Myocyte (in vitro differentiated cells): Measurements from ENCODE around the gene CIART. TPM values are rescaled to one million over a fixed set of nuclear protein-coding genes. Genes with fewer than 3 reads are reported as not detected.

Source experiments
- DNase-seq: peaks from one replicate; pipeline ENCODE4 v3.0.0-alpha.2; 2012; ENCODE audit warnings: low read depth
- total RNA-seq: library from RNA; depleted of rRNA; stranded (reverse); fragments of >200 nt; gene quantifications from 2 replicates; pipeline ENCODE4 v1.2.3, GENCODE V29; 2014

CIART gene
- total RNA-seq, 1 donor from 2014 or later = 2.0 TPM

DNA sequence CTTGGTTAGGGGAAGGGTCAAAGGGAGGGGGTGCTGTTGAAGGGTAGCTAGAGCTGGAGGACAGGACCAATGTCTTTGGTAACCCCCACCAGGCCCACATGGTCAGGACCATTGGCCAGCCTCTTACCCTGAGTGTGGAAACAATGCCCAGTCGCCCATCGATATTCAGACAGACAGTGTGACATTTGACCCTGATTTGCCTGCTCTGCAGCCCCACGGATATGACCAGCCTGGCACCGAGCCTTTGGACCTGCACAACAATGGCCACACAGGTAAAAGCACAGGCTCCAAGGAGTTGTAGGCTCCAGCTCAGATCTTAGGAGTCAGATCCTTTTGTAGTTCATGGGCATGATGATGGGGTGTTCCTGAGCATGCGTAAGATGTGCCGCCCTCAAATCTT, 21.0 kb upstream of the CIART start:
- no peak for DNase-seq

DNA sequence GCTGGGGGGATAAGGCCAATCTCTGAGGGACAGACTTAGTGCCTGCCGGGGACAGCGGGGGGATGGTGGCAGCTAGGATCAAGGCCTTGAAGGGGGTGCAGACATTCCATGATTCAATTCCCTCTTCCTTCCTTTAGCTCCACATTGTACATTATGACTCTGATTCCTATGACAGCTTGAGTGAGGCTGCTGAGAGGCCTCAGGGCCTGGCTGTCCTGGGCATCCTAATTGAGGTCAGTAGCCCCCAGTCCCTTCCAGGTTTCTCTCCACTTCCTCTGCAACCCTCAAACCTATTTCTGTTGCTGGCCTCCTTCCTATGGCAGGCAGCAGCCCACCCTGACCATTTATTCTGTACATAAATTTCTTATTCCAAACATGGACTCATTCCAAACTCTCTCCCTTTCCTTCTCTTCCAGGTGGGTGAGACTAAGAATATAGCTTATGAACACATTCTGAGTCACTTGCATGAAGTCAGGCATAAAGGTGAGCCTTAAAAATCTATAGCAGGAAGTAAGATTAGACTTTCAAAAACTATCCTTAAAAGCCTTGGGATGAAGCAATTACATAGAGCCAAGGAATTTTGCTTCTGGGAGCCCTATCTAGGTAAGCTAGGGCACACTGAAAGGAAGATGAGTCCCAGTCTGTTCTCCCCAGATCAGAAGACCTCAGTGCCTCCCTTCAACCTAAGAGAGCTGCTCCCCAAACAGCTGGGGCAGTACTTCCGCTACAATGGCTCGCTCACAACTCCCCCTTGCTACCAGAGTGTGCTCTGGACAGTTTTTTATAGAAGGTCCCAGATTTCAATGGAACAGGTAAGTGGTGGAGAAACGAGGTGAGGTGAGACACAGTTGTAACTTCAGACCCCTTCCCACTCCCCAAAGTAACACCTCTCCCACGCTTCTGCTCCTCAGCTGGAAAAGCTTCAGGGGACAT, 19.7 kb upstream of the CIART start:
- no peak for DNase-seq

DNA sequence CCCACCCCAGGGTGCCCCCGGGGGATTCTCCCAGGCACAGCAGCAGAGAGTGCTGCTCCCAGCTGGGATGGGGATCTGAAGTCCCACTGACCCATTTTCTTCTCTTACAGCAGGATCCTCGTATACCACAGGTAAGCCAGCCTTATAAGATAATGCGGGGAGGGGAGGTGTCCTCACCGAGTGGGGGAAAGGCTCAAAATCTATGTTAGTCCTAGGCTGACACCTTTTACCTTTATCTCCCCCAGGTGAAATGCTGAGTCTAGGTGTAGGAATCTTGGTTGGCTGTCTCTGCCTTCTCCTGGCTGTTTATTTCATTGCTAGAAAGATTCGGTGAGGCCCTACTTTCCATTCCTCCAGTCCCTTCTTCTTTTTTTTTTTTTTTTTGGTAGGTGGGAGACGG, 18.8 kb upstream of the CIART start:
- DNase-seq = no peak

DNA sequence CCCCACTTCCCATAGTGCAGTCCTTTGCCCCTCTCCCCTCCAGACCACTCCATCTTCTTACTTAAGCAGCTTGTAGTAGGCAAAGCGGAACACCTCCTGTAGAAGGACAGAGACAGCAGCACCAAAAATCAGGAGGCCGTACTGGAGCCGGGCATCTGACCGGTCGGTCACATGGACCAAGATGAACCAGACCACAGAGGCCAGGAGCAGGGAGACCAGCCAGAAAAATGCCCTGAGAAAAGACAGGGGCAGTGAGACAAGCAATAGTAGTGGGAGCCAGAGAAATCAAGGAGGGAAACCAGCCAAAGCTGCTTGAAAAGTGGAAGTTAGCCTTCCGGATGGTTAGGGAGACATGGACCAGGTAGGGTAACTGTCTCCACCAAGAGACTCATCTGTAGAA, 14.5 kb upstream of the CIART start:
- no peak for DNase-seq

DNA sequence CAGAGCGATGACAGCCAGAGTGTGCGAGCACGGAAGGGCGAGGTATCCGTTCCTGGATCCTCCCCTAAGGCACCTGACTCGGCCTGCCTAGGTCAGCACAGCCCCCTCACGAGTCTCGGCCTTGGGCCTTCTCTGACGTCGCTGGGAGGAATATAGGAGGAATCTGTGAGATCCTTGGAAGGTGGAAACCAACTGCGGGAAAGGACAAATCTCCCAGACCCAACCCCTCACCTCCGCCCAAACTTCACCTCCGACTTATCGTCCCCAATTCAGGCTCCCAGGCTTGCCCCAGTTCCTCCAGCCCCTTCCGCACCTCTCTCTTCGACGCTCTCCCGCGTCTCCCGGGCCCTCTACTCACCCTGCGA, 14.0 kb upstream of the CIART start:
- no peak for DNase-seq

DNA sequence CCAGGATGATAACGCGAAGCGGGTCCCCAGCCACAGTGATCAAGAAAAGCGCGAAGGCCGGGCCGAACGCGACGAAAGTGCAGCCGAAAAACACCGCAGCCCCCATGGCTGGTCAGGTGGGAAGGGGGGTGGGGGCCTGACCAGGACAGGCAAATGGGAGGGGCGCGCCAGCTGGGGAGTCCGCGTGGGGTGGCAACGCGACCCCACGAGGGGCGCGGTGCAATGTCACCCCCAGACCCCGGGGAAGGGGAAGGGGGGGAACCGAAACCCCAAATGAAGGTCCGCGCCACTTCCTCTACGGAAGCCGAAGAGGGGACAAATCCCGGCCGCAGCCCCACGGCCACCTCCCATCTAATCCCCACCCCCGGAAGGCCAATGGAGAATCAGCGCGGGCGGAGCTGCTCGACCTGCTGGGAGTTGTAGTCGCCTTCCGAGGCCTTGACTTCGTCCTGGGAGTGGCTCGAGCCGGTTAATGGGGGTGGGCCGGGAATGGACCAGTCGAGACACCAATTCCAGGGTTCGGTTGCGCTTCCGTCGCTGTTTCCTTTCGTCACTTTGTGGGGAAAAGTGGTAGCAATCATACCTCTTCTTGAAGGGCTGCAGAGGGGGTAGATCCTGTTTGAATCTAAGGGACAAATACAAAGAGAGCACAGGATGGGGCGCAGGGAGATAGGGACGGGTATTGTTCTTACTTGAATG, 13.5 kb upstream of the CIART start, which contains the start of gene APH1A:
TSS of gene APH1A (minus strand) at position 312 of the 699 bp plus-strand sequence. CDS start at position 106, 206 bp downstream.
- DNase-seq = peak; percentile 98

DNA sequence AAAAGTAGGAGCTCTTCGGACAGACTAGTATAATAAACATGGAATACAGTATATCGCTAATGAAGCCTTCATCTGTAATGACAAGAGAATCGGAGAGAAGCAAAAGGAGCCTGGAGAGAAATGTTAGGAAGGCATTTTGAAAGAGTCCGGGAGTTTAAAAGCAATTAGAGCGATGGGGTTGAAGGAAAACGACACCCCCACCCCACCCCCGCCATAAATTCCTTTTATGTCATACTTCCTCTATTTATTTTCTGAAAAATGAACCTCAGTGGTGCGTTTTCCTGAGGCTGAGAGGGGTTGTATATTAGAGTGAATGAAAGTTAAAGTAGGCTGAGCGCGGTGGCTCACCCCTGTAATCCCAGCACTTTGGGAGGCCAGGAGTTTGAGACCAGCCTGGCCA, 12.9 kb upstream of the CIART start:
- no peak for DNase-seq

DNA sequence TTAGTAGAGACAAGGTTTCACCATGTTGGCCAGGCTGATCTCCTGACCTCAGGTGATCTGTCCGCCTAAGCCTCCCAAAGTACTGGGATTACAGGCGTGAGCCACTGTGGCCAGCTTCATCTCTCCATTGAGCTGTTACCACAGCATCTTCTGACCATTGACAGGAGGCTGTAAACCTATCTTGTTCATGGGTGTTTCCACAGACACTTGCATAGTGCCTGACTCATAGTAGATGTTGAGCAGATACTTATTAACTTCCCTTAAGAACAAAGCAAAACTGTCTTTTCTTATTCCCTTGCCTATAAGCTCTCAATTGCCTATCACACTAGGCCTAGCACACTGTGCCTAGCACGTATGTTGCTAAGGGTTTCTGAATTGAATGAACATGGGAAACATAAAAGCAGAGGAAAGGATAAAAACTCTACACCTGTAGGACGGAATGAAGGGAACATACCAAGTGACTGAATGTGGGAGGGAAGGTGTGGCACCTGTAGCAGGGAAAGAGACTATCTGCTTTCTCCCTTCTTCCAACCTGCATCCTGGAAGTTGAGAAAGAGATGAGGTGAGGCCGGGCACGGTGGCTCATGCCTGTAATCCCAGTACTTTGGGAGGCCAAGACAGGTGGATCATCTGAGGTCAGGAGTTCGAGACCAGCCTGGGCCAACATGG, 10.9 kb upstream of the CIART start:
- no peak for DNase-seq

DNA sequence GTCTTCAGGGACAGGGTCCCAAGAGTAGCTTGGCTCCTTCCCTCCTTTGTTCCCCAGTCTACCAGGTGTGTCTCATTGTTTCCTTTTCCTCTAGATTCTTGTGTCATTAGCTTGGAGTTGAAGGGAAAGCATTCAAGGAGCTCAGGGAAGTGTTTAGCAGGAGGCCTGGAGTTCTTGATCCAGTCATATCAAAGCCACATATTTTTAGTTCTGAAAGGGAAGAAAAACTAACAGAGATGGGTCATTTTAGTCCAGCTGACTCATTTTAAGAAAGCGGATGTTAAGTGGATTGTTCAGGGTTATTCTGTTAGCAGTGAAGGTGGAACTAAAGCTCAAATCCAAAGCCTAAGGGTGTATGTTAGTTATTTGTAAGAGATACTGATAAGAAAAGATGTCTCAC, 9.0 kb upstream of the CIART start:
- no peak for DNase-seq

DNA sequence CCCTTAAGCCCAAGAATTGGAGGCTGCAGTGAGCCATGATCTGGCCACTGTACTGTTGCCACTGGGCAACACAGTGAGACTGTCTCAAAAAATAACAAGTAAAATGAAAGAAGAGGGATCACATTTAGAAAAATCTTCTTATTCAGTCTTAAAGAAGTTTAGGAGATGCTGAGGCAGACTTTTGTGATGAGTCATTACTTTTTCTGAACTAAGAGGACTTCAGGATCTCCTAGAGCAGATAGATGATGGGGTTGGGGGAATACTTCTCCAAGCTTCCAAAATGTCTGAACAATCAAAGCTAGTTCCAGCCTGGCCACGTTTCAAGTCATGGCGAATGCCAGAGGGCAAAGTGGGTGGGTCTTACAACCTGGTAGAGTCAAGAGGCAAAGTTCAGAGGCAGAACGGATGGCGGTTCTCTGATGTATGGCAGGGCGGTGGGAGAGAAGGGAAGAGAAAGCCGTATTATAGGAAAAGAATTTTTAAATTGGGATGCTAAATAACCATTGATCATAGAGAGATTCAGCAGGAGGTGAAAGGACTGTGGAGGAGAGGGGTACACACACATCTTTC, 2.1 kb upstream of the CIART start:
- DNase-seq = no peak

DNA sequence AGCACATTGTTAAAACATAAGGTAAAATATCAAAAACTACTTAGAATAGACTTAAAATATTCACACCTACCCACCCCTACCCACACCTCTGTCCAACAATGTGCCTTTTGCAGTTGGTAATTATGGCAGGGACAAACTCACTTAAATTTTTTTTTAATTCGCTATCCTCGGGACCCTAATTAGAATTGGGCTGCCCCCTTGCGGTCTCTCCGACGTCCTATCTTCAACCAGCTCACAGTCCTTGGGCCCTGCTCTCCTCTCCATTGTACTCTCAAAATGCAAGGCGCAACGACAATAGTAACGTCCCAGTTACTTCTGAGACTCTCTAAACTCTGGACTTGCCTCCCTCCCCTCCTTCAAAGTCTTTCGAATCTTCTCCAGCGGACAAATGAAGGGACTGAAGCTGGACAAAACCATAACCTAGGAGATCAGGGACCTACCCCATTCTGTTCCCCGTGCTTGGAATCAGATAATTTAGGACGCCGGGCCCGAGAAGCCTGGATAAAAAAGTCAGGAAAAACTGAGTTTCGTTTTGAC, 1.1 kb upstream of the CIART start:
- DNase-seq = peak; percentile 85

DNA sequence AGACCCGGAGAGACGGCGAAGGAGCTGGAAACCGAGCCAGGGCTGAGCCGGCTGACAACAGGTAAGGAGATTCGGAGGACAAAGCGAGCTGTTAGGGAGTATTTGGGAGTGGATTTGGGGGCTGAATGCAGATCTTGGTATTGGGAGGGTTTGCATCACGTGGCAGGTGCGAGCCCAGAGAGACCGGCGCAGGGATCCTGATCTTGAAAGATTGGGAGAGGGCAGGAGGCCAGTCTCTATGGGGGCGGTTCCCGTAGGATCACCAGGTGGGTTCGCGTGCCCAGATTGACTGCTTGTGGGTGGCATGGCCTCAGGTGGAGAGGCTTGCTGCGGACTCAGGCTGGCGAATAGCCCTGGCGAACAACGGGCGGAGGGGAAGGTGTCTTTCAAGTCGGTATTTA, 204 bp downstream of the CIART start:
- DNase-seq = no peak

DNA sequence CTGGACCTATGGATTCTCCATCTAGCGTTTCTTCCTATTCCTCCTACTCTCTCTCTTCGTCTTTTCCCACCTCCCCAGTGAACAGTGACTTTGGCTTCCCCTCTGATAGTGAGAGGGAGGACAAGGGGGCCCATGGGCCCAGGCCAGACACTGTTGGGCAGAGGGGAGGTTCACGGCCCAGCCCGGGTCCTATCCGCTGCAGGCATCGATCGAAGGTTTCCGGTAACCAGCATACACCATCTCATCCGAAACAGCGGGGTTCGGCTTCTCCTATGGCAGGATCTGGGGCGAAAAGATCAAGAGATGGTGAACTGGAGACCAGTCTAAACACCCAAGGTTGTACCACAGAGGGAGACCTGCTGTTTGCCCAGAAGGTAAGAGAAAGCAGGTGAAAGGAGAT, 906 bp downstream of the CIART start:
- no peak for DNase-seq

DNA sequence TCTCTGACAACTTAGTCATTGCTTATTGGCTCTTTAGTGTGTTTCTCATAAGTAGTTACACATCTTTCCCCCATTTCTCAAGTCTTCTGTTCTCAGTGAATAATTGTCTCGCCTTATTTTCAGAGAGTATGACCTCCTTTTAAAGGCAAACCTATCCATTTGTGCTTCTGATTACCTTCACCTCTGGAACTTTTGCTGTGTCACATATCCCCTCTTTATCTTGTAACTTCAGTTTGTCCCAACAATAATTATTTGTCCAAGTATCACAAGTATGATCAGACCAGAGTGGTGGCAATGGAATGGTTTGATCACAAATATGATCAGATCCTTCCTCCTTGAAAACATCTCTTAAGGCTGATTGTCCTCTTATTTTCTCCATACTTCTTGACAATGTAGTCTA, 6.0 kb downstream of the CIART start:
- no peak for DNase-seq

DNA sequence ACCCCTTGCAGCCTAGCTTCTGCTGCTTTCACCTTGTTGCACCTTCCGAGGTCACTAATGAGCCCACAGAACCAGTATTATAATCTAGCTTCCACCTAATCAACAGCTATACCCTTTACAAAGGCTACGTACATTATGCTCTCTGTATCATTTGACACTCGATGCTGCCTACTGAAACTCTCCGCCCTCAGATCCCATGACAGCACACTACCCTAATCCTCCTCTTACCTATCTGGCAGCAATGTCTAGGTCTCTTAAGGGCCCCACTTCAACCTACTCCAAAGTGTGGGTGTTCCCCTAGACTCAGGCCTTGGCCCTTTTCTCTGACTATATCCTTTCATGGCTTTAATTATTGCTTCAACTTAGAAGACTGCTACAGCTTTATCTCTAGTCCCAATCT, 6.5 kb downstream of the CIART start:
- DNase-seq = no peak

DNA sequence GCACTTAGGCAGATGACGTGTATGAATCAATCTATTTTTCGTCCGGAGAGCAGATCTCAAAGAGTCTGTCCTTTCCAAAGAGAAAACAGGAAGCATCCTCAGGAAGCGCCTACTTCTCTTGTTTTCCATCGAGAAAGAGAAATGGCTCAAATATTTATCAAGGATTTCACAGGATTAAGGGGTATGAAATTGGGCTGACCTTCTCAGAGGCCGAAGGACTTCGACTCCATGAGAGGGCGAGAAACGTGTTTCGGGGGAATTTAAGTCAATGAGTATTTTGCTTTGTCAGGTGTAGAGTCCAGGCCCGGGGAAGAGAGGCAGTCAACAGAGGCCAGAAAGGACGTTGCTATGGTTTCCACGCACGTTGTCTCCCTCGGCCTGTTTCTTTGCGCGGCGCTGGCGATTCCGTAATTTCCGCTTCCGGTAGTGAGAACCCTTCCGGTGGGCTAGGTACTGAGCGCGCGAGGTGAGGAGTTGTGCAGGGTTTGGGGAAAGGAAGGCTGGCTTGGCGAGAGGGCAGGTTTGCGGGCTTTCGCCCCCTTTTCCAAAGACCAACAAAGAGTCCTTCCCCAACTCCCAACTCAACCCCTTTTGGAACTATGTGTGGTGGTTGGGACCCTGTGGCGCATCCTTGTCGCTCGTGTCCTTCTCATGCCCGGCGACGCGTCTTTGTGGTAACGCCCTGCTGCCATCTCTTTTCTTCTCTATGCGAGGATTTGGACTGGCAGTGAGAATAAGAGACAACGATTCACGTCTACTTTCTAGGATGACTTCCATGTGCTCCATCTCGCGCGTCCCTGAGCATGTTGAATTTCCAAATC, 11.3 kb downstream of the CIART start, which contains the start of gene MRPS21:
TSS of gene MRPS21 (plus strand) at position 429 of the 821 bp plus-strand sequence. CDS start 506 bp downstream, outside the sequence.
- peak; percentile 95 for DNase-seq

DNA sequence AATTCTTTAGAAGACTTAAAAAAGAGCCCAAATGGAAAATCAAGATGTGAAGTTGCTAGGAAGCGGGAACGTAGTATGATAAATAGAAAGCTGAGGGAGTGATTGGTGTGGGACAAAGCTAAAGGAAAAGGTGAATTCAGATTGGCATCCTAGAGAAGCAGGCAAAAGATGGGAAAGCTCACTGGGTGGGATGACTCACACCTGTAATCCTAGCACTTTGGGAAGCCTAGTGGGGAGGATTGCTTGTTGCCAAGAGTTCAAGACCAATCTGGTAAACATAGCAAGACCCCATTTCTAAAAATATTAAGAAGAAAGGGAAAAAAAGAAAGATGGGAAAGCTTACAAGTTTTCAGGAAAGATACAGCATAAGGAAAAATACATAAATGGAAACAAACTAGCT, 13.1 kb downstream of the CIART start:
- DNase-seq = no peak

DNA sequence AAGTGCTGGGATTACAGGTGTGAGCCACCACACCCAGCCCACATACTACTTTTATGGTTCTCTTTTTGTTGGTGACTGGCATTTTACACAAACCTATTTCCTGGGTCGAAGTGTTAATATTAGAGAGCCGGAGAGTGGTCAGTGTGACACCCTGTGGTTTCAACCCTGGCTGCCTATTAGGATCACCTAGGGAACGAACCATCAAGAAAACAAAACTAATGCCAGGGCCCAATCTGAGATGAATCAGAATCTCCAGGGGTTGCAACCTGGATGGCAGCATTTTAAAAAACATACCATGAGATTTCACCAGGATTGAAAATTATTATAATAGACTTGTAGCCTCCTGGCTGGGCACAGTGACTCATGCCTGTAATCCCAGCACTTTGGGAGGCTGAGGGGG, 17.4 kb downstream of the CIART start:
- DNase-seq = no peak

DNA sequence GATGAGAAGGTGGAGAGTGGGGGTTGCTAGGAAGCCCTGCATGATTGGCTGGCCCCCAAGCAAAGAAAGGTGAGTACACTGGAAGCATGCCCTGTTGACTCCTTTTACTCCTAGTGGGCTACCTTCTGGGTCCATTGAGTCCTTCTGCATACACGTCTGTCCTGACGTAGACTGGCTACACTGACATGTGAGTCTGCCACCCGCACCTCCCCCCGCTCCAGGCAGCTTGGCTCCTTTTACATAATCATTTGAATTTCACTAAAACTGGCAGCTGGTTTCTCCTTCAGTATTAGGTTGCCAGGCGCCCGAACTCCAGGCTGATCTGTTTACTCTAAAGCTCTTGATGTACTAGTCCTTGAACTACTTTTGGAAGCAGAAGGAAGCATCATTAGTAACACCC, 20.0 kb downstream of the CIART start:
- DNase-seq = no peak

DNA sequence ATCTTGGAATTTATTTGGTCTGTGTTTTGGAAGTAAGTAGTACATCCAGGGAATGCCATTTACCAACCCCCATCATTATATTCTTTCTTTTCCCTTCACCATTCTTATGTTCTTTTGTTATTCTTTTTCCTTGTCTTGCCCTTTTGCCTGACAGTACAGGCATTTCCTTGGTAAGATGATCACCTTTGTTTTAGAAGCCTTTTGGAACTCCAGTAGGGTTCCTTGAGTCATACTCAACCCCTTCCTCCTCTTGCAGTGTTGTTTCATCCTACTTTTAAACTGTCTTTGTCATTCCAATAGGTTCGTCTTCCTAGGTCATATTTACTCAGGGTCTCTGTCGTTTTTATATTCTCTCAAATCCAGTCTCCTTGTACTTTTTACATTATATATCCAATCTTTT, 20.5 kb downstream of the CIART start:
- no peak for DNase-seq
